Lower lobe of right lung (tissue), 2 donors: ENCODE measurements around the gene CRYBA1. TPM values are rescaled to one million over a fixed set of nuclear protein-coding genes. Genes with fewer than 3 reads are reported as not detected.
"Not testable (repeated sequence)": the region's sequence is repeated elsewhere in the genome, so short reads cannot be mapped to it uniquely, and the experiment has no call there.

Experiments used
- ATAC-seq, 2 donors: fragments of 200-7000 bp; cut with Tn5 transposase; one replicate each; pipeline ENCODE4 v1.9.1; 2020 to 2022; ENCODE audit warnings: mild to moderate bottlenecking in 2 of 2, moderate library complexity in 2 of 2
- DNase-seq: peaks from one replicate; pipeline ENCODE4 v3.0.0-alpha.2; 2020
- H3K27ac ChIP-seq: fragments of 200-600 bp; one replicate; pipeline ENCODE4 v1.8.0; 2022
- H3K27me3 ChIP-seq: fragments of 200-600 bp; one replicate; pipeline ENCODE4 v1.8.0; 2022; ENCODE audit warnings: low read depth
- H3K36me3 ChIP-seq: fragments of 200-600 bp; one replicate; pipeline ENCODE4 v1.8.0; 2022; ENCODE audit warnings: mild to moderate bottlenecking
- H3K4me1 ChIP-seq: fragments of 200-600 bp; one replicate; pipeline ENCODE4 v1.8.0; 2022
- H3K4me3 ChIP-seq: fragments of 200-600 bp; one replicate; pipeline ENCODE4 v1.8.0; 2022; ENCODE audit warnings: mild to moderate bottlenecking
- H3K9me3 ChIP-seq: fragments of 200-600 bp; one replicate; pipeline ENCODE4 v1.8.0; 2022
- CTCF ChIP-seq: fragments of 200-600 bp; IDR thresholded peaks from one replicate; pipeline ENCODE4 v1.8.0; 2022; ENCODE audit warnings: antibody characterized with exemption, mild to moderate bottlenecking
- intact Hi-C: fragments of 100-400 bp; cut with DNase I; formaldehyde crosslinking; loops from one replicate; pipeline ENCODE4 v1.11.0; 2022
- long read RNA-seq: library from polyadenylated mRNA; unstranded; transcript quantifications from one replicate; pipeline ENCODE4 v2.0.0, GENCODE V29; 2021
- total RNA-seq: library from RNA; stranded (reverse); fragmentation: NEBNext Ultra II Directional; extraction: Animal tissue kit (Norgen Biotek cat#: 25700); gene quantifications from one replicate; pipeline ENCODE4 v1.2.1, GENCODE V29; 2021
- donor health status: DM: no; HTN: yes; CAD: no; lungs with severe emphysema.

The CRYBA1 gene, protein sequence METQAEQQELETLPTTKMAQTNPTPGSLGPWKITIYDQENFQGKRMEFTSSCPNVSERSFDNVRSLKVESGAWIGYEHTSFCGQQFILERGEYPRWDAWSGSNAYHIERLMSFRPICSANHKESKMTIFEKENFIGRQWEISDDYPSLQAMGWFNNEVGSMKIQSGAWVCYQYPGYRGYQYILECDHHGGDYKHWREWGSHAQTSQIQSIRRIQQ
- total RNA-seq = not detected
- long read RNA-seq = 0 reads

- peak in 1 of 2 donors; percentile 37 for ATAC-seq
Observed at GRCh38 chr17:29246628-29247027, at the start of gene CRYBA1. TSS of gene CRYBA1 (plus strand) at chr17:29246859. CDS start at chr17:29246864, 5 bp downstream.

DNA sequence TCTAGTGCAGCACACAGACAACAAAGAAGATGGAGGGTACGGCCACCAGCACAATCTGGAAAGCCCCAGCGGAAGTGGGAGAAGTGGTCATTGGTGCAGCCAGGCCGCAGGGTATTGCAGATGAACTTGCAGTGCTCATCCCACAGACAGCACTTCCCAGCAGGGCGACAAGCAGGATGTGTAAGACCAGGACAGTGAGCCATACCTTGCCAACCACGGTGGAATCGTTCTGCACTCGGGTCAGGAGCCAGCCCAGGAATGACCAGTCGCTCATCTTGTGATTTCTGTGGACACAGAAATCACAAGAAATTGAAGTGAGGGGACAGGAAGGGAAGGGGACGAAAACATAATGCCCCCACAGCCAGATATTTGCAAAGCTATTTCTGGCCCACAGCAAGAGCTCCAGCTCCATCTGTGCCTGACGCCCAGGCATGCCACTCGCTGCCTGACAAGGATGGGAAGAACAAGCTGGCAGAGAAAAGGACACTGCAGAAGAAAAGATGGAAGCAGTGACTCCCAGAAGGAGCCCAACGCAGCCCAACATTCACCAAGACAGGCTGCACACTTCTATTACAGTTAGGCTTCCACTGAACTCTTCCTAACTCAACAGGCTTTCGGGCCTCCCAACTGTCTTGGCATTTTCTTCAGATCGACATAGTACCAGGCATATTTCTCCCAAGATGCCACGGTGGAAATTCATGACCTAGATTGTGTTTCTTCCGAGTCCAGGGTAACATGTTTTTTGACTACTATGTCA, 49.0 kb upstream of the CRYBA1 start:
- no peaks in the 10 kb centered on the region for H3K9me3 ChIP-seq
- no peaks in the 10 kb centered on the region for H3K27me3 ChIP-seq
- no peaks in the 10 kb centered on the region for H3K36me3 ChIP-seq
- TF ChIP-seq CTCF = no peak
- H3K27ac ChIP-seq = no peak overlapping the region
- DNase-seq (no peak), ATAC-seq (no peak)
- no peak overlapping the region for H3K4me3 ChIP-seq
- intact Hi-C loops = no loop called here
- no peaks in the 10 kb centered on the region for H3K4me1 ChIP-seq

More at GRCh38 chr17:29246628-29247027, at the start of gene CRYBA1:
- Histone ChIP-seq H3K27ac (no peak within 1 kb of the TSS), H3K36me3 (no peaks in the 10 kb centered on the region), H3K4me3 (no peak within 1 kb of the TSS), H3K9me3 (no peaks in the 10 kb centered on the region), H3K4me1 (peaks cover 3% of the 10 kb centered on the region), H3K27me3 (no peaks in the 10 kb centered on the region)
- intact Hi-C loops = no loop called here
- no peak for DNase-seq
- TF ChIP-seq CTCF = no peak

DNA sequence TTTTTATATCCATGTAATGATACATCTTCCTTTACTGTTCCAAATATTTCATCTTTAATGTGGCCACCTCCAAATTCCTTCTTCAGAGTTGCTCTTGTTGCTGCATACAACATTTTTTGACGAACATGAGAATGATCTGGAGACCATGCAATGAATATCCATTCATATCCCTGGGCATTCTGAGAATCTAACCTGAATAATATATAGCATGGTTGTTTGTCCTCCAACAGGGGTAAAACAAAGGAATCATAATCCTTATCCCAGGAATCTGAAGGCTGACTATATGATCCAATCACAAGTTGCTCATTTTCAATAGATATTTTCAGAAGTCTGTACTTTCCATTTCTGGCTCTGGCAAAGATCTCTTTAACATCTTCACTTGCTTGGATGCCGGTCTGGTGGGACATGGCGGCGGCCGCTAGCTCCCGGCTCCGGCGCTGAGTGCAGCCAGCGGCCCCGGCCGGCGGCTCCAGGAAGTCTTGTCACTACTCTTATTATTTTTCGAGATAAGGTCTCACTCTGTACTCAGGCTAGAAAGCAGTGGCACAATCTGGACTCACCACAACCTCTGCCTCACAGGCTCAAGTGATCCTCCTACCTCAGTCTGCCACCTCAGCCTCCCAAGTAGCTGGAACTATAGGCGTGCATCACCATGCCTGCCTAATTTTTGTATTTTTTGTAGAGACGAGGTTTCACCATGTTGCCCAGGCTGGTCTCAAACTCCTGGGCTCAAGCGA, 42.4 kb upstream of the CRYBA1 start:
- H3K27ac ChIP-seq, intact Hi-C loops, H3K36me3 ChIP-seq, H3K4me1 ChIP-seq, DNase-seq, H3K9me3 ChIP-seq, H3K4me3 ChIP-seq, H3K27me3 ChIP-seq: not testable (repeated sequence)
- ATAC-seq = peak in 1 of 2 donors; percentile 54

- intact Hi-C loops = no loop called here
- Histone ChIP-seq H3K27ac (no peak overlapping the region), H3K4me1 (no peaks in the 10 kb centered on the region), H3K9me3 (no peaks in the 10 kb centered on the region), H3K4me3 (no peak overlapping the region), H3K36me3 (no peaks in the 10 kb centered on the region), H3K27me3 (no peaks in the 10 kb centered on the region)
- ATAC-seq (no peak), DNase-seq (no peak)
- TF ChIP-seq CTCF = no peak
Observed at GRCh38 chr17:29205047-29205446, 41.6 kb upstream of the CRYBA1 start.

DNA sequence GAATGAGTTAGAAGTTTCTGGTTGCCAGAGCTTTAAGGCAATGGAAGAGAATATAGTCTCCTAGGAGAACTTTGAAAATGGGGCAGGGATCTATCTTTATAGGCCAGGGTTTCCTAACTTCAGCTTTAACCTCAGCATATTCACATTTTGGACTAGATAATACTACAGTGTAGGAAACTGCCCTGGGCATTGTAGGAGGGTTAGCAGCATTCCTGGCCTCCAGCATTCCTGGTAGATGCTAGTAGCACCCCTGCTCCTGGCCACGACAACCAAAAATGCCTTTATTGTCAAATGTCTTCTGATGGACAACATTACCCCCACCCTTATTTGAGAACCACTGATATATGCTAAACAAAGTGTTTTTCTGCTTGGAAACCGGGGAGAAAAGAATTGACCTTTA, 38.7 kb upstream of the CRYBA1 start:
- no peak for TF ChIP-seq CTCF
- H3K4me3 ChIP-seq = no peak overlapping the region
- no peaks in the 10 kb centered on the region for H3K27me3 ChIP-seq
- no peaks in the 10 kb centered on the region for H3K4me1 ChIP-seq
- intact Hi-C loops = no loop called here
- no peak overlapping the region for H3K27ac ChIP-seq
- DNase-seq (no peak), ATAC-seq (no peak)
- no peaks in the 10 kb centered on the region for H3K9me3 ChIP-seq
- H3K36me3 ChIP-seq = no peaks in the 10 kb centered on the region
